GM12878 (cell line): ENCODE data around the gene UST.

Experiments used
- CTCF ChIP-seq, 3 experiments: IDR thresholded peaks in 2 of 3; conservative IDR thresholded peaks in 1 of 3; 2 replicates each; pipeline ENCODE4 v1.5.1; 2011; ENCODE audit warnings: low read depth in 3 of 3, low read length in 3 of 3, mild to moderate bottlenecking in 3 of 3, control low read depth in 2 of 3, moderate library complexity in 2 of 3, inconsistent platforms in 1 of 3, mixed read lengths in 1 of 3; ENCODE audit not compliant: control insufficient read depth in 2 of 3, insufficient read depth in 1 of 3; ENCODE audit errors: extremely low read depth in 1 of 3
- EGR1 ChIP-seq, 2 experiments: IDR thresholded peaks; 1 replicate in 1 of 2; 2 replicates in 1 of 2; pipeline ENCODE4 v1.6.1; 2011 to 2012; ENCODE audit warnings: low read depth in 2 of 2, low read length in 2 of 2, borderline replicate concordance in 1 of 2, mild to moderate bottlenecking in 1 of 2, moderate library complexity in 1 of 2
- EZH2 ChIP-seq: IDR thresholded peaks from 2 replicates; pipeline ENCODE4 v1.6.1; 2012; ENCODE audit warnings: low read depth, mild to moderate bottlenecking, control low read depth, inconsistent platforms, low read length, borderline replicate concordance; ENCODE audit not compliant: control insufficient read depth
- FOXK2 ChIP-seq: fragments of 450-650 bp; IDR thresholded peaks from 2 replicates; pipeline ENCODE4 v1.6.1; 2017; ENCODE audit warnings: mild to moderate bottlenecking, moderate library complexity
- FOXM1 ChIP-seq: IDR thresholded peaks from 2 replicates; pipeline ENCODE4 v1.6.1; 2012; ENCODE audit warnings: low read depth, mild to moderate bottlenecking, inconsistent platforms, low read length, moderate library complexity
- POLR2AphosphoS2 ChIP-seq: IDR thresholded peaks from 2 replicates; pipeline ENCODE4 v1.6.1; 2011; ENCODE audit warnings: low read depth, mild to moderate bottlenecking, low read length, improper control_type of control experiment, moderate library complexity
- RCOR1 ChIP-seq: conservative IDR thresholded peaks from 2 replicates; pipeline ENCODE4 v1.6.1; 2012; ENCODE audit warnings: low read depth, low read length, improper control_type of control experiment
- RFX5 ChIP-seq: IDR thresholded peaks from 2 replicates; pipeline ENCODE4 v1.6.1; 2011; ENCODE audit warnings: low read depth, low read length, improper control_type of control experiment
- SMC3 ChIP-seq: IDR thresholded peaks from 2 replicates; pipeline ENCODE4 v1.6.1; 2011; ENCODE audit warnings: low read length, improper control_type of control experiment, borderline replicate concordance

- TF ChIP-seq RFX5 (no peak), EGR1 (IDR thresholded peaks at IDR 0.05; ENCODE audit: borderline replicate concordance in 1 of 2, low read depth in 2 of 2, low read length in 2 of 2) (no peak), CTCF (IDR thresholded peaks at IDR 0.05 in 2 of 3, conservative IDR thresholded peaks at IDR 0.05 in 1 of 3; ENCODE audit: control insufficient read depth in 2 of 3, extremely low read depth in 1 of 3, insufficient read depth in 1 of 3, low read depth in 3 of 3, low read length in 3 of 3) (no peak), SMC3 (no peak), POLR2AphosphoS2 (no peak), EZH2 (no peak), FOXK2 (no peak), RCOR1 (no peak), FOXM1 (no peak)
Measured at GRCh38 chr6:148790404-148790803, 43.6 kb downstream of the UST start.
